ENCODE data around the gene DENND1B.

Gene DENND1B

GRCh38 chr1:197614916-197615692, 160.2 kb downstream of the DENND1B start:
- Histone ChIP-seq H3K27me3 (replicated peaks) (no peaks in the 10 kb centered on the region), H3K36me3 (replicated peaks) (no peaks in the 10 kb centered on the region), H3K27ac (no peak overlapping the region), H3K4me3 (ENCODE audit: low read depth, low read length) (no peak overlapping the region)
- in situ Hi-C loops (cut with HindIII; ENCODE audit: low pct_ligation_motif_present, low sequenced_read_pairs) = no loop called here
- TF ChIP-seq CTCF (IDR thresholded peaks at IDR 0.05; ENCODE audit: low read depth, low read length, missing control alignments) = peak; percentile 80
- DNase-seq = peak; percentile 46

GRCh38 chr1:197606168-197606845, 169.0 kb downstream of the DENND1B start:
- Histone ChIP-seq H3K27ac (no peak overlapping the region), H3K4me3 (ENCODE audit: low read depth, low read length) (no peak overlapping the region), H3K36me3 (replicated peaks) (no peaks in the 10 kb centered on the region), H3K27me3 (replicated peaks) (no peaks in the 10 kb centered on the region)
- DNase-seq = no peak
- in situ Hi-C loops (cut with HindIII; ENCODE audit: low pct_ligation_motif_present, low sequenced_read_pairs) = no loop called here
- no peak for TF ChIP-seq CTCF (IDR thresholded peaks at IDR 0.05; ENCODE audit: low read depth, low read length, missing control alignments)

DNA sequence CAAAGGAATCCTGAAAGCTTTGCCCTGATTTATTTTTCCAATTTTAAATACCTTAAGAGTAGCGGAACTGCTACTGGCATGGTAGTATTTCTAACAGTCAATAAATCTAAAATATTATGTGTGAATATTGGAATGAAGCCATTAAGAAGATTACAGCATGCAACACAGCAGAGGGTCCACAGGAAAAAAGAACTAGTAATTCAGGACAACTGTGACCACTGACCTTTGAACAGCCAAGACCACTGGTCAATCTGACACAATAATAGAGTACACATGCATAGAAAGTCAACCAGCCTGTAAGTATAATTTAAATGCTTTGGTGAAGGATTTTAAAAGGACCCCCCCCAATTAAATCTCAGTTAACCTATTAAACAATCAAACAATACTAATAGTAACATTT, 171.0 kb downstream of the DENND1B start:
- TF ChIP-seq CTCF (IDR thresholded peaks at IDR 0.05; ENCODE audit: low read depth, low read length, missing control alignments) = no peak
- no peaks in the 10 kb centered on the region for H3K36me3 ChIP-seq (replicated peaks)
- in situ Hi-C loops (cut with HindIII; ENCODE audit: low pct_ligation_motif_present, low sequenced_read_pairs) = no loop called here

DNA sequence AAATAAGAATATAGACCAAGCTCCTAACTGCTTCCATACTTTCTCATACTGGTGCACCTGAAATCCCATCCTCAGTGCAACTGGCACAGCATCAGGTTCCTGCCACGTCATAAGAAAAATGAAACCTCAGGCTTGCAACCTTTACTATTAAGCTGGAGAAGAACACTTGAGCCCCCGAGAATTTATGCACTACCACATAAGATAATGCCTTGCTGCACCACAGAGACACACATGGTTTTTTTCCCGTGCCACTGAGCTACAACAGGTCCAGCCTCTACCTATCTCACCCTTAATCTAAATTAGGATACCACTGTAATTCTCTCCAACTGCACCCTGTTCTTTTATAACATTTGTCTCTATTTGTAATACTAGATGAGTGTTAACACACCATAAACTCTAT, 174.5 kb downstream of the DENND1B start:
- no peak for TF ChIP-seq CTCF (IDR thresholded peaks at IDR 0.05; ENCODE audit: low read depth, low read length, missing control alignments)
- no peak for DNase-seq
- in situ Hi-C loops (cut with HindIII; ENCODE audit: low pct_ligation_motif_present, low sequenced_read_pairs) = no loop called here
- Histone ChIP-seq H3K27ac (no peak overlapping the region), H3K4me3 (ENCODE audit: low read depth, low read length) (no peak overlapping the region), H3K36me3 (replicated peaks) (no peaks in the 10 kb centered on the region), H3K27me3 (replicated peaks) (no peaks in the 10 kb centered on the region)

More for the DNA sequence above, 171.0 kb downstream of the DENND1B start:
- no peaks in the 10 kb centered on the region for H3K27me3 ChIP-seq (replicated peaks)
- no peak overlapping the region for H3K4me3 ChIP-seq (ENCODE audit: low read depth, low read length)
- H3K27ac ChIP-seq = no peak overlapping the region
- no peak for DNase-seq

DNA sequence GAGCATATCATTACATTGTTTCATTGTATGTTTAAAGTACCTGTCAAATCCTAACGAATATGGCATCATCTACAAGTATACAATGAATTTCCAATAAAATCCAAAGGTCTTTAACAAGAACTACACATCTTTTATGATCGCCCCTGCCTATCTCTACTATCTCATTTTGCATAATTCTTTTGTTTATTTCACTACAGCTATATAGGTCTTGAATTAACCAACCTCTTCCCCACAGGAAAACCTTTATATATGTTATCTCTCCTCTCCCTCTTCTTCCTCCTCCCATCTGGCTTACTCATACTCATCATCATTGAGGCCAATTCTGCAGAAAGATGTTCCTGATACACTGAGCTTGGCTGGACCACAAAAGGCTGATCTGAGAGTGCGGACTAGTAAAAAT, 175.5 kb downstream of the DENND1B start:
- Histone ChIP-seq H3K27me3 (replicated peaks) (no peaks in the 10 kb centered on the region), H3K36me3 (replicated peaks) (no peaks in the 10 kb centered on the region), H3K27ac (no peak overlapping the region), H3K4me3 (ENCODE audit: low read depth, low read length) (no peak overlapping the region)
- TF ChIP-seq CTCF (IDR thresholded peaks at IDR 0.05; ENCODE audit: low read depth, low read length, missing control alignments) = no peak
- in situ Hi-C loops (cut with HindIII; ENCODE audit: low pct_ligation_motif_present, low sequenced_read_pairs) = no loop called here
- DNase-seq = no peak
